GM19372 (cell line): ENCODE measurements around the gene CHD5.

Experiments used
- ATAC-seq: cut with Tn5 transposase; IDR thresholded peaks from one replicate; pipeline ENCODE4 v1.9.1; 2021; ENCODE audit warnings: mild to moderate bottlenecking, low read depth, moderate library complexity; ENCODE audit not compliant: unreplicated experiment

Gene CHD5

DNA sequence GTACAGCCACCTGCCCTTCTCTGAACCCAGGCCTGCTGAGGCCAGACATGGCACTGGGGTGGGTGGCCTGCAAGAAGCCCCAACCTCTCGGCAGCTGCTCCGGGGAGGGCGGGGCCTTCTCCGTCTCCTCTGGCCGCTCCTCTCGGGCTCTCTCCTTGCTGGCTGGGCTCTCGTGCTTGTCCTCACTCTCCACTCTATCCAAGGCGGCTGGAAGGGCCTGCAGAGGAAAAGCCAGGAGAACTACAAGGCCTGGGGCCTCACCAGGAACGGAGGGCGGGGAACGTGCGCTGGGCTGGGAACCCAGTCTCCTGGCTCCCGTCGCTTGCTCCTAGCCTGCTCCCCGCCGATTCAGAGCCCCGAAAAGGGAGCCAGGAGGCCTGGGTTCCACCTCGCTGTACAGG lies 59.1 kb downstream of the CHD5 start:
- ATAC-seq: no peak

DNA sequence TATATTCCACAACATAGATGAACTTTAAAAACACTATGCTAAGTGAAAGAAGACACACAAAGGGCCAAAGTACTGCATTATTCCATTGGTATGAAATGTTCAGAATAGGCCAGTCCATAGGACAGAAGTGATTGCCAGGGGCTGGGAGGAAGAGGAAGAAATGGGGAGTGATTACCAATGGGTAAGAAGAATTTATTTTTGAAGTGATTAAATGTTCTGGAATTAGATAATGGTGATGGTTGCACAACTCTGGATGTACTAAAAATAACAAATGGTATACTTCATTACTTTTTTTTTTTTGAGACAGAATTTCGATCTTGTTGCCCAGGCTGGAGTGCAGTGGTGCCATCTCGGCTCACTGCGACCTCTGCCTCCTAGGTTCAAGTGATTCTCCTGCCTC lies 61.7 kb downstream of the CHD5 start:
- no peak for ATAC-seq

- ATAC-seq: no peak
Measured at GRCh38 chr1:6117624-6118023, 62.5 kb downstream of the CHD5 start.

DNA sequence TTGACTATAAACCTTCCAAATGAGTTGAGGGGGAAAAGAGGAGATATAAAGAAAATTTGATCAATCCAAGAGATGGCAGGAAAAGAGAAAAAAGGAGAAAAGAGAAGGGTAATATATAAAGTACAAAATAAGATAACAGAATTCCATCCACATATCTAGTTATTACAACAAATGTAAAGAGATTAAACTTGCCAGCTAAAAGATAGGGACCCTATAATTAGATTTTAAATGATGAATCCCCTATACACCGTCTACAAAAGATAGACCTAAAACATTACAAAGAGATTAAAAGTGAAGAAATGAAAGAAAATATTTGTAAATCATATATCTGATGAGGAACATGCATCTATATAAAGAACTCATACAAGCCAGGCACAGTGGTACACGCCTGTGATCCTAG lies 63.1 kb downstream of the CHD5 start:
- no peak for ATAC-seq

GRCh38 chr1:6116137-6116536 lies 64.0 kb downstream of the CHD5 start:
- no peak for ATAC-seq

GRCh38 chr1:6113745-6114144 lies 66.4 kb downstream of the CHD5 start:
- no peak for ATAC-seq

GRCh38 chr1:6113116-6113515 lies 67.0 kb downstream of the CHD5 start:
- no peak for ATAC-seq

GRCh38 chr1:6112690-6113005 lies 67.5 kb downstream of the CHD5 start:
- no peak for ATAC-seq

DNA sequence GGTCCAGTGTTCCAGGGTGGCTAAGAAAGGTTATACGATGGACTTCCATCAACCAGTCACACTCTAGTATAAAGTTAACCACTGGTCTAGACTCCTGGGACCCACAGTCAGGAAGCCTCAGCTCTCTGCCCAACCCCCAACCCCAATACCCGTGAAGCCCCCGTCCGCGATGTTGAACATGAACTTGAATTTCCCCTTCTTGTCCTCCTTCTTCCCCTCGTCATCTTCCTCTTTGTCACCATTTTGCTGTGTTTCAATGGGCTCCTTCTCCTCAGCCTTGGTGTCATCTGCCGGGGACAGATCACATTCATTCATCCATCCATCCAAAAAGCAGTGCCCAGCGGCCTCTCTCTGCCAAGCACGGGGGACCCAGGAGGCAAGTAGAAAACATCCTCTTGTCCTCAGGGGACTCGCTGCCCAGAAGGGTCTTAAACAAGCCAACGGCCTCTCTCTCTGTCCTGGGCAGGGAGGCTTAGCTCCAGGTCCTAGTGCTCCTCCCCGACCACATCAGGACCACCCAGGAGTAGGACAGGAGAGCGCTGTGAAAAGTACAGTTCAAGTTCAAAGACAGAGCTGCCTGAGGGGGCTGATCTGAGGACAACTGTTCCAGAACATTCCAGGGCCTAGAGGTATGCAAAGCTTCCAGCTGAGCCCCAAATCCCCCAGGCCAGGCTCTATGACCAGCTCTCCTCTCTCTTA lies 68.0 kb downstream of the CHD5 start:
- ATAC-seq: no peak

DNA sequence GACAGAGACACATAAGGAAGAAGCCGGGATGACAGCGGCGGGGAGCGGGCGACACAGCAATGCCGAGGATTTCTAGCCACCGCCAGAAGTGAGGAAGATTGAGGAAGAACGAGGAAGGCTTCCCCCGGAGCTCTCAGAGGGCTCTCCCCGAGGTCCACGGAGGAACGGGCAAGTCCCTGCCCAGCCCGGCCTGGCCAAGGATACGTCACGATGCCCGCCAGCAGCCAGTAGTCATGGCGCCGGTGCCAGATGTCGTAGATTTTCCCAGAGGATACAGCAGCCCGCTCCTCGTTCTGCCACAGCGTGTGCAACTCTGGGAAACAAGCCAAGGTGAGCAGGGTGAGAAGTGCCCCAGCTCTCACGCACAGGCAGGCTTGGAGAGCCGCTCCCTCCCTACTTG lies 68.5 kb downstream of the CHD5 start:
- ATAC-seq: no peak

GRCh38 chr1:6110326-6110725 lies 69.8 kb downstream of the CHD5 start:
- no peak for ATAC-seq

DNA sequence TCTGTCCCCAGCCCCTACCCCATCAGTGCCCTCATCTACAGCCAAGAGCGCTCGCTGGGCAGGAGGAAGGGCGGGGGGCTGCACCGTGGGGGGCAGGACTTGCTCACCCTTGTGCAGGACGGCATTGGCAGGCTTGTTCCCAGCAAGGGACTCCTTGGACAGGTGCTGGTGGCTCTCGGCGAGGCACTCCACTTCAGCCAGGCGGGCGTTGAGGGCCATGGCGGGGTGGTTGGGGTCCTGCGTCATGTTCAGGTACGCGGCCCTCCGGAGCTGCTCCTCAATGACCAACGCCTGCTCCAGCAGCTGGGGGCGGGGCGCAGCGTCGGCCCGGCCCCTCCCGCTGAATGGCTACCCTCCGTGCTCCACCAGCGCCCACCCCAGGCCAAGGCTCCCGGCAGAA lies 70.4 kb downstream of the CHD5 start:
- no peak for ATAC-seq

DNA sequence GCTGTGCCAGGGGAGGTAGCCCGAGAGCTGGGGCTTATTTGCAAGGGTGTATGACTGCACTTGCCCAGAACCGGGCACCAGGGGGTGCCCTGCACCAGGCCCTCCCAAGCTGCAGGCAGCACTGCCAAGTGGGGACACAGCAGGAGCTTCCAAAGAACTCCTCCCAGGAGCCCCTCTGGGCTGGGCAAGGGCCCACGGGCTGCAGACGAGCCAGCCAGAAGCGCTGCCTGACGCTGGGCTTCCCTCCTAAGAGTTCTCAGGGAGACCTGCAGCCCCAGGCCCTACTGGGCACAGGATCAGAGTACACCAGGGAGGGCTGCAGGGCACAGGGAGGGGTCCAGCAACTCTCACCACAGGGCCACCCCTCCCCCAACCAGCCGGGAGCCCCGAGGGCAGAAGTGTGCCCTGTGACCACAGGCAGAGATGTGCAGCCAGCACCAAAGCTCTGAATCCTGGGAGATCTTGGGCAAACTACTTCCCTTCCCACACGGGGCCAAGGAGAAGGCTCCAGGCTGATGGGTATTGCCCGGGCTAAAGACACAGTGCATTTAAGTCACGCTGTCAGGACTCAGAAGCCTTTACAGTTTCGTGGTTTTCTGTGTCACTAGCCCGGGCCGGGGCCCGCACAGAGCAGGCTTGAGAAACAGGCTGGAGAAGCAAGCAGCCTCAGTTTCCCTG lies 71.0 kb downstream of the CHD5 start:
- no peak for ATAC-seq

GRCh38 chr1:6108476-6108875 lies 71.6 kb downstream of the CHD5 start:
- no peak for ATAC-seq

- ATAC-seq: no peak
Measured at GRCh38 chr1:6107409-6108356, 72.4 kb downstream of the CHD5 start.

GRCh38 chr1:6106977-6107376 lies 73.1 kb downstream of the CHD5 start:
- ATAC-seq: no peak

DNA sequence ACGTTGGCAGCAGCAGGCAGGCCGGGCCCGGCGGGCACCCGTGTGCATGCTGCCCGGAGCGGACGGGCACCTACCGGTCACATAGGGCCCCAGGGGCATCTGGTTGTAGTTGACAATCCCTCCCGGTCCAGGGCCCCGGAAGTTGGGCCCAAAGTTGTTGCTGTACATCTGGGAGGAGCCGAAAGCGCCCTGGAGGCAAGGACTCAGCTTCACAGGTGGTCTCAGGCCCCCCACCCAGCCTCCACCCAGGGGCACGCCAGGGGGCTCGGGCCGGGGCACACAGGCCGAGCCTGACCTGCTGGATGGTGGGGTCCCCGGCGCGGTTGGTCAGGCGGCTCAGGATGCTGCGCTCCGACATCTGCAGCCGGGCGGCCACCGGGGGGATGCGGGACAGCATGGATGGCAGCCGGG lies 73.8 kb downstream of the CHD5 start:
- no peak for ATAC-seq

- no peak for ATAC-seq
Measured at GRCh38 chr1:6105763-6106162, 74.4 kb downstream of the CHD5 start.

GRCh38 chr1:6105218-6105679 lies 74.9 kb downstream of the CHD5 start:
- ATAC-seq: no peak

- ATAC-seq: no peak
Measured at GRCh38 chr1:6104631-6105030, 75.5 kb downstream of the CHD5 start.

DNA sequence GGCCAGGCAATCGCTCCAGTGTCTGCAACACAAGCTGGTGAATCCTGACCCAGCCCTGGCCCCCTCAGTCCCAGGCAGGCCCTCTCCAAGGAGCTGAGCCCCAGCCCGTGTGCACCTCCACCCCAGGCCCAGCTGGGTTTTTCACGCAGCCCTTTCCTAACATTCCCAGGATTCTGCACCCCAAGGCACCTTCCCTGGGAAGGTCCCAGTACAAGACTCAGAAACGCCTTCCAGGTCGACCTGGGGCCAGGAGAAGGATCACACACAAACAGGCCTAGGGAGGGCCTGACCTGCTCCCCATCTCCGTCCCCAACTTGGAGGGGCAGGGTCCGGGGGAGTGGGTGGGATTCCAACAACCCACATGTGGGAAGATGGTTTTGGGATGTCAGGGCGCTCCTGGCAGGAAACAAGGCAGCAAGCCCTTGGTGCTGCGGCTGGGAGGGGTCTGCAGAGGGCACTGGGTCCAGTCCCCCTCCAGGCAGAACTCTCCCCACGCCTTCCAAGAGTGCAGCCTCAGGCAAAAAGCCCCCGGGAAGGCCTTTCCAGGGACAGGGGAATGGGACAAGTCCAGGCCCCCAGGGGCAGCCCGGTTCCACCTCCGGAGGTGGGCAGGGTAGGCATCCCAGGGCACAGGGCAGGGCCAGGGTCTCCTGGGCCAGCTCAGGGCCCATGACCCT lies 76.1 kb downstream of the CHD5 start:
- no peak for ATAC-seq
